ENCODE results near the gene KIZ.

GRCh38 chr20:21257192-21257591, 131.3 kb downstream of the KIZ start:
- TF ChIP-seq CTCF (IDR thresholded peaks at IDR 0.05) (no peak), POLR2A (IDR thresholded peaks at IDR 0.05) (no peak), POLR2AphosphoS5 (IDR thresholded peaks at IDR 0.05; ENCODE audit: insufficient read depth in 1 of 2, low read depth in 1 of 2) (no peak)
